Measurements from ENCODE around the gene VPS51.

Gene VPS51

DNA sequence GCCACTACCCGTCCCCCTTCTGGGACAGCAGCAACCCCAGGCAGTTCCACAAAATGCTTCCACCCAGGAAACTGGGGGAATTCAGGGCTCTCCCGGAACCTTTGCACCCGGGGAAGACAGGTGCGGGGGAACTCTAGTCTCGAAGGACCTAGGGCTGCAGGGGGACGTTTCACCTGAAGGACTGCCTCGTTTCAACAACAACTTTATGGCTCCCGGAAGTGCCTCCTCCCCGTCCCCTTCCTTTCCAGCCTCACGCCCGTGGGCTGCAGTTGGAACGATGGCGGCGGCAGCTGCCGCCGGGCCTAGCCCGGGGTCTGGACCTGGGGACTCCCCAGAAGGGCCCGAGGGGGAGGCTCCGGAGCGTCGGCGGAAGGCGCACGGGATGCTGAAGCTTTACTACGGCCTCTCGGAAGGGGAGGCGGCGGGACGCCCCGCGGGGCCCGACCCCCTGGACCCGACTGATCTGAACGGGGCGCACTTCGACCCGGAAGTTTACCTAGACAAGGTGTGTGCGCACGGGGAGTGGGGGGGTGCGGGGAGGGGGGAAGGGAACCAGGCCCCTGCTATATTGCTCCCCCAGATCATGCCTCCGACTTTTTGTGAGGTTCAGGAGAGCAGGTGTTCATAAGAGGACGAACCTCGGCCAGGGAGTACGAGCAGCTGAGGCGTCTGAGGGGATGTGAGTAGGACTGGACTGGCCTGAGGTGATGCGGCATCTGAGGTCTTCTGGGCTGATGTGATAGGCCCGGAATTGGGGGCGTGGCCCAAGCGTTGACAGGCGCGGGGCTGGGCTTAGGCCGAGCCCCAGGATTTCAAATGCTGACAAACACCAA lies at the start of gene VPS51:
Gene VPS51 (plus strand): TSS at position 241 of the 833 bp plus-strand sequence. CDS start 37 bp downstream, at position 278.
- DNase-seq (ENCODE audit: low spot score): peak; percentile 91

DNA sequence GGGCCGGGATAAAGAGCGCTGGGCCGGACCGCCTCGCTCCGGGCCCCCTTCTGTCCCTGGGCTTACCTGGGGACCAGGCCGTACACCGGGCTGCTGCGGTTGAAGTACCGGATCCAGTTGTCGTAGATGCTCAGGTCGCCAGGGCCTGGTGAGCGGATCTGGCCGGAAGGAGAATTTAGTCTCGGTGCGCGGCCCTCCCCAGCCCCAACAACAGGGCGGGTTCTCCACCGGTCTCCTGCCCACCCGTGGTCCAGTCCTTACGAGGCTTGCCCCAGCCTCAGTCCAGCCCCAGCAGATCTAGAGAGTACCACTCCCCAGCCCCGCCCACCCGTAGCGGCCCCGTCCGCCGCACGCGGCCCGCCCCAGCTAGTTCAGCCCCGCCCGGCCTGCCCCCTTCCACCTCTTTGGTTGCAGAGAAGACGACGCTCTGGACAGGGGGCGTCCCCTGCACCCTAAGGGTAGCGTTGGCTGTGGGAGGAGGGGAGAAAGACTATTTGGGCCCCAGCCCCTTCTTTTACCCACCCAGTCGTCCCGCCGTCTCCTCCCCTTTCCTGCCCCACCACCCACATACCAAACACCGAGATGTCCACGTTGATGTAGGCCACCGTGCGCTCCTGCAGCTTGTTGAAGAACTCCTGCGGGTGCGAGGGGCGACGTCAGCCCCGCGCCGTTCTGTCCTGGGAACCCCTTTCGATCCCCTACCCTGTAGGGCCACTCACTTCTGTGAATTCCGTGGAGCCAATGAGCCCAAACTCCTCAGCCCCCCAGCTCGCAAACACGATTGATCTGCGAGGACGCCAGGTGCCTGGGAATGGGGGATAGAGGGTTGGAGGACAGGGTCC lies 48.2 kb upstream of the VPS51 start:
- DNase-seq (ENCODE audit: low spot score): peak; percentile 42

DNA sequence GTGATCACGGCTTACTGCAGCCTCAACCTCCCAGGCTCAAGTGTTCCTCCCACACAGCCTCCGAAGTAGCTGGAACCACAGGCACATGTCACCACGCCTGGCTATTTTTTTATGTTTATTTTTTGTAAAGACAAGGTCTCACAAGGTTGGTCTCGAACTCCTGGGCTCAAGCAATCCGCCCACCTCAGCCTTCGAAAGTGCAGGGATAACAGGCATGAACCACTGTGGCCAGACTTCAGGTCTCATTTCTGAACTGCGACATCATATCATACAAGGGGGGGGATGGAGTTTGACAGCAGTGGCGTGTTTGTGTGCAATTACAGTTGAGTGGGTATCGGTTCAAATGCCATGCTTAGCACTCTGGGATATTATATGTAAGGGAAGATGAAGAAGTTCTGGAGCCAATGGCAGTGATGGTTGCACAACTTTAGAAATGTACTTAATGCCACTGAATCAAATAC lies 44.6 kb upstream of the VPS51 start:
- DNase-seq (ENCODE audit: low spot score): no peak

DNA sequence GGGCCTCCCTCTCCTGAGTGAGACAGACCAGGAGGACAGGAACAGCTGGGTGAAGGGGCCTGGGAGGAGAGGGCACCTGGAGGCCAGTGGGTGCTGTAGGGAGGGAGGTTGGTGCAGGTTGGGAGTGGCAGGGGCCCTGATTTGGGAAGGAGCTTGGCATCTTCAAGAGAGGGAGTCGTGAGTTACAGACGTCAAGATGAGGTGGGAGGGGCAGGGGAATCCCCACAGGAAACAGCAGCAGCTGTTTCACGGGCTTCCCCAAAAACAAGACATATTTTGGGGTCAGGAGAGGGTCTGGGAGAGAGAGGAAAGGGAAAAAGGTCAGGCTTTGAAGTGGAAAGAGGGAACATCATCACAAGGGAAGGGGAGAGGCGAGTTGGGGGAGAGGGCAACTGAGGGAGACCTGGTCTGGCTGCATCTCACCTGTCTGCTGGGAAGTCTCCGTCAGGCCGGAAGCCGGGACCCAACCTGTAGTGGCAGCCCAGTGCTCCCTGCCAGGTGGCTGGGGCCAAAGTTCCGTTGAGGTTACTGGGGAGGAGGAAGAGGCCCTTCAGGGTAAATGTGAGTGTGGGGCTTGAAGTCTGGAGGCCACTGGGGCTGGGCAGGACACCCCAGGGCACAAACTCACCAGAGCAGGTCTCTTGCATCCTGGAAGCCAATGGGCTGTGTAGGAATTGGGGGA lies 42.0 kb upstream of the VPS51 start:
- DNase-seq (ENCODE audit: low spot score): peak; percentile 24

DNA sequence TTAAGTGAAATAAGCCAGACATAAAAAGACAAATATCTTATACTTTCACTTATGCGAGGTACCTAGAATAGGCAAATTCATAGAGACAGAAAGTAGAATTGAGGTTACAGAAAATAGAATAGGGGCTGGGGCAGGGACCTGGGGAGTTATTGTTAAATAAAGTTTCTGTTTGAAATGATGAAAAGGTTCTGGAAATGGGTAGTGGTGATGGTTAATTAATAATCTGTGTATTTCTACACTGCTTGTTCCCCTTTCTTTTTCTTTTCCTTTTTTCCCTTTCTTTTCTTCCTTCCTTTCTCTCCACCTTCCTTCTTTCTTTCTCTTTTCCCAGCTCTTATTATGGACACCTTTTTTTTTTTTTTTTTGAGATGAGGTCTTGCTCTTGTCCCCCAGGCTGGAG lies 40.5 kb upstream of the VPS51 start:
- no peak for DNase-seq (ENCODE audit: low spot score)

DNA sequence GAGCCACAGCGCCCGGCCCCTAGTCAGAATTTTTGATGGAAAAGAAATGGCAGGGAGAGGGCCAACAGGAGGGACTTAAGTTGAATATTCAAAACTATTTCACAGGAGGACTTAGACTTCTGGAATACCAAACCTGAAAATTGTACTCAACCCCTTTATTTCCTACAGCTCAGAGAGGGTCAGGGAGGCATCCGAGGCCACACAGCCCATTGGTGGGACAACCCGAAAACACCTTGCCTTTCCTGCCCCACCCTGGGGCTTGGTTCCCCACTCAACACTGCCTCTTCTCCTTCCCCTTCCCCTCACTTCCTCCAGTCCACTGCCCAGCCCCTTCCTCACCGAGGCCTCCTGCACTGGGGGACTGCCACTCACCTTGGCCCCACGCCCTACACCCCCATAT lies 39.0 kb upstream of the VPS51 start:
- no peak for DNase-seq (ENCODE audit: low spot score)

DNA sequence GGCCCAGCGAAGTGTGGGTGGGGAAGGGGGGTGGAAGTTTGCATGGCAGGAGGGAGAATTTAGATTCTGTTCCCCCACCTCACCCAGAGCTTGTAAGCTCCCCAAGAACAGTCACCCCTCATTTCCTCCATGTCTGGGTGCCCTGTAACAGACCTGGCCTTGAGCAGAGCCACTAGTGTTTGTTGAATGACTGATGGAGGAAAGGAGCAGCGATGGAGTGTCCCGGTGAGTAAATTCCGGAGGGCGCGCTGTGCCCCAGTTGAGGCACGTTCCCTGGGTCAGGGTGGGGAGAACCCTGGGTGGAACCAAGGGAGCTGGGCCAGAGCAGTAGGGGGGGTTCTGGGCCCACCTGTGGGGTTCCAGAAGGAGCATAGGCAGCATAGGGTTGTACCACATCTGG lies 38.5 kb upstream of the VPS51 start:
- no peak for DNase-seq (ENCODE audit: low spot score)

DNA sequence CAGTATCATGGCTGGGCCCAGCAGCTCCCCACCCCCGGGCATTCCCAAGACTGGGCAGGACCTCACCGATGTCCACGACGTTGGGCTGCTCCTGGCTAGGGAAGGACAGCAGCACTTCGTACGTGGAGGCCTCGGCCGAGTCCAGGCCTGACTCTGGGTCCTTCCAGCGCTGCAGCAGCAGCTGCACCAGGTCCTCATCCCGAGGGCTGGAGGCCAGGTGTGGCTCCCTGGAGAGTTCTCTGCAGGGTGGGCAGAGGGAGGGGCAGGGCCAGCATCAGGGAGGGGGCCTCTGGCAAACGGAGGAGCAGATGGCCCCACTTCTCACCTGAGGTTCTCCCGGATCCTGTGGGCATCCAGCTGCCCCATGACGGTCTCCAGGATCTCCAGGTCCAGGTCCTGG lies 38.0 kb upstream of the VPS51 start:
- DNase-seq (ENCODE audit: low spot score): no peak

DNA sequence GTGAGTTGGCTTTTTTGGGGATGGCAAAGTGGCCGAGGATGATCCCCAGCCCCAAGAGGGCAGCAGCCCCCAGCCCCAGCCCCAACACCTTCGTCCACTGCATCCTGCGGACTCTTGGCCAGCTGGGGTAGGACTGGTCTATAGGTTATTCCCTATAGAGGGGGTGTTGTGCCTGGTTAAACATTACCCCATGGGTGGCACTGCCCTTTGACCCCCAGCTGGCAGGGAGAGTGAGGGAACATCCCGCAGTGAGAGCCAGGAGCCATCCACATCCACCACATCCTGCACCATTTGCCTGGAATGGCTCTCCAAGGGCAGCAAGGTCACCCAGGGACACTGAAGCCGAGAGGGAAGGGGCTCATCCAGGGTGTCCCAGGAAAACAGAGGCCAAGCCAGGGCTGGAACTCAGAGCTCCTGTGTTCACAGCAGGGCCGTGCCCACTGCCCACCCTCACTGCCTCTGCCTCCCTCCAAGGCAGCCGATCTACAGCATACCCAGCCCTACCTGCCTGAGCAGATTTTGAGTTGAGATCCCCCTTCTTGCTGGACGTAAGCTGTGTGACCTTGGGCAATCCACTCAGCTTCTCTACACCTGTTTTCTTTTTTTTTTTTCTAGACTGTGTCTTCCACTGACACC lies 37.5 kb upstream of the VPS51 start, which contains the start of gene NAALADL1:
Gene NAALADL1 (minus strand): TSS at position 135 of the 636 bp plus-strand sequence. CDS start 32 bp downstream, at position 103.
- no peak for DNase-seq (ENCODE audit: low spot score)

DNA sequence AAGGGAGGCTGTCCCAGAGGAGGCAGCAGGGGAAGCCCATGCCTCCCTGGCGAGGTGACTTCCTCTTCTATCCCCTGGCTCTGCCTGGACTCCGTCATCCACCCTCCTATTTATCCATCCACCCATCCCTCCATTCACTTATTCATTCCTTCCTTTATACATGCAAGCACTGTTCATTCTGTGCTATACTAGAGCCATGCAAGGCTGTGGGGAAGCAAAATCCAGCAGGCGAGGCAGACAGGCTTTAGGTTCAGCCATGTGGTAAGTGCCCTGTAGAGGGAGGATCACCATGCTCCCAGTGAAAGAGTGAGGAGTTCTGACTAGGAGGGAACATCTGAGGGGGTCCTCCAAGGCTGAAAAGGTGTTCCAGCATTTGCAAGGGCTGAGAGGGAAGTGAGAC lies 36.5 kb upstream of the VPS51 start:
- DNase-seq (ENCODE audit: low spot score): no peak

DNA sequence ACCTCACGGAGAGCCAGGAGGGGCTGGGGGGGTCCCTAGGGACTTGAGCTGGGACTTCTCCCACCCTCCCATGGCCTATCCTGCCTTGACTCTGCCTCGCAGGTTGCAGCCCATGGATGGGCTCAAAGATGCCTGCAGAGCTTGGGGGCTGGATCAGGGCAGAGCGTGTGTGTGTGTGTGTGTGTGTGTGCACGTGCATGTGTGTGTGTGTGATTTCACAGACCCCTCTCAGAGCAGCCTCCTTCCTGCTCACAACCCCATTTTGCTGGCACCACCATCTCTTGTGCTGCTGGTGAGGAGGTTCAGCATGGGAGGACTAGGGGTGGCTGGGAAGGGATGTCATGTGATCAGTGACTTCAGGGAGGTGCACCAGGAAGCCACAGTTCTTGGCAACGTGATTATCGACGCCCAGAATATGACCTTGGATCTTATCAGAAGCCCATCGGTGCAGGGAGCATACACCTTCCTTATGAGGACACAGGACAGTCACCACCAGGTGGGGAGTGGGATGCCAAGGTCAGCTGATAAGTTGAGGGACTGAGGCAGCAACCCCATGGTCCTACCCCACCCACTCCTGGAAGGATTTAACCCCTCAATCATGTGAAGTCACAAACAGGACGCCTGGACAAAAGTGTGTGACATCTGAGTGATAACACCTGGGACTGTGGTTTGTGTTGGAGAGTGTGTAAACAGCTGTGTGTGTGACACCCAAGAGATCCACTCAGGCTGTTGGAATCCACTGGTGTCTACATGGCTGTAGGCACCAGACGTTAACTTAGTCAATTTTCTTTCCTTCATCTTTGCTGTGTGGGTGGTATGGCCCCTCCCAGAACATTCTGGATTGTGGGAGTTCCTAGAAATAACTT lies 35.8 kb upstream of the VPS51 start:
- DNase-seq (ENCODE audit: low spot score): no peak

DNA sequence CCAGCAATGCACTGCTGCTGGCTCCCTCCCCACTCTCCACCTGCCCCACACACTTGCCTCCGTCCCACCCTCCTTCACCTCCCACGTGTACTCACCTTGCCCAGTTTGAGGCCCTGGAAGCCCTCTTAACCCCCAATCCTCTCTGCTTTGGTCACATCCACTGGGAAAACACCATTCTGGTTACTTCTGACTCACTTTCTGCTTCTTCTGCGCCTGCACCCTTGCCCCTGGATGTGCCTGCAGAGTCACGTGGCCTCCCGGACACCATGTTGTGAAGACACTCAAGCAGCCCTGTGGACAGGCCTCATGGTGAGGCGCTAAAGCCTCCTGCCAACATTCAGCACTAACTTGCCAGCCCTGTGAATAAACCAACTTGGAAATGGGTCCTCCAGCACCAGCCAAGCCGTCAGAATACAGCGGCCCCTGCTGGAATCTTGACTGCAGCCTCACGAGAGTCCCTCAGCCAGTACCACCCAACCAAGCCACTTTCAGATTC lies 35.1 kb upstream of the VPS51 start:
- DNase-seq (ENCODE audit: low spot score): no peak

DNA sequence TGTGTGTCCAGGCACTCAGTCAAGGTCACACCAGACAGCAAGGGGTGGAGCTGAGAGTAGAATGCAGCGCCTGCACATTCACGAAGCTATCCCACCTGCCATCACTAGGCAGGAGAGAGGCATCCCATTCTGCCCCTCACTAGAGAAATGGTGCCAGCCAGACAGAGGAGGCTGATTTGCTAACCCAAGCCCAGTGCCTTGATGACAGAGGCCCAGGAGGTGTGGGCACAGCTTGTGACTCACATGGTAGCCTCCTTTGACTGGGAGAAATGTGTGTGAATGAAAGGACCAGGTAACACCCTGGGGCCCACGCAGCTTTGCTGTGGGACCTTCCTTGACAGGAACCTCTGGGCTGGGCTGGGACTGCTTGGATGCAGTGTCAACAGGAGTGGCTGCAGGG lies 32.5 kb upstream of the VPS51 start:
- no peak for DNase-seq (ENCODE audit: low spot score)

DNA sequence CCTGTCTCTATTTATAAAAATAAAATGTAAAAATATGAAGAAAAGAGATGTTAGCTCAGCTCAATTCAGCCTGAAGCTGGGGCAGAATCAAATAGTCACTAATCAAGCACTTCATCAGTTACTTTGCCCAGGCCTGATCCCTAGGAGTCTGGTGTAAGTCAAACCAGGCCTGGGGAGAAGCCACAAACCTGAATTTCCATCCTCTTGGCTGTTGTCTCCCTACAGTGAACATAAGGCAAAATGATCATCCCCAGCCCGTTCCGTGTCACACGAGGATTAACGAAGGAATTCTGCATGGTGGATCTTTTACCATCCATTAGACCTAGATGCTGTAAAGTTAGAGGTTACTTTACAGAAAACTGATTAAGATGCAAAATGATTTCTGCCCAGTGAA lies 31.2 kb upstream of the VPS51 start:
- DNase-seq (ENCODE audit: low spot score): no peak

DNA sequence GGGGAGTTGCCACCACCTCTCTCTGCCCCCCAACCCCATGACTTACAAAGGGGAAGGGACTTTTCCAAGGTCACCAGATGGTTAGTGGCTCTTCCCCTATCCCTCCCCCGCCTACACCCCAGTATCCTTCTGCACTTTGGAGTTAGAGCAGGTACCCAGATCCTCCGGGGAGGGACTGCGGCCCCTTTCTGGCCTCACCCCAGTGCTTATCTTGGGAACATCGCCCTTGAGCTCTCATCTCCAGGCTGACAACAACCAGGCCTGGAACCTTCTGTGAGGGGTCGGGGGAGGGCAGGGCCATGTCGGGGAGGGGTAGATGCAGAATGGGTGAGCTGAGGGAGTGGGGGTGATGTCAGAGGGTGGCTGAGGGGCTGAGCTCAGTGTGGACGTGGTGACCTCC lies 30.2 kb upstream of the VPS51 start:
- DNase-seq (ENCODE audit: low spot score): no peak

DNA sequence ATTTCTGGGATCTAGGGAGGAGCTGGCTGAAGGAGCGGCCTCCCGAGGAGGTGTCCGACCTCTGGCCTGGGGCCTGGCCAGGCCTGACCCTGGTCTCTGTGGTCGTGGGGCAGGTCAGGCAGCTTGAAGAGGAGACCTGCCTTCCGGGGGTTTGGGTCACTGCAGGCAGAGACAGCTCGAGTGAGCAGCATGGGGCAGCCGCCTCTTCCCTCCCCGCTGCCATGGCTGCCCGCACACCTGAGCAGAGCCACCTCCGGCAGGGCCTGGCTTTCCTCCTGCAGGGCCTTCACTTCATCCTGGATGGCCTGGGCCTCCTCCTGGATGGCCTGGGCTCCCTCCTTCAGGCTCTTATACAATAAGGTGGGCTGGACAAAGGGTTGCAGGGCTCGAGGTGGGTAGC lies 29.7 kb upstream of the VPS51 start:
- no peak for DNase-seq (ENCODE audit: low spot score)

DNA sequence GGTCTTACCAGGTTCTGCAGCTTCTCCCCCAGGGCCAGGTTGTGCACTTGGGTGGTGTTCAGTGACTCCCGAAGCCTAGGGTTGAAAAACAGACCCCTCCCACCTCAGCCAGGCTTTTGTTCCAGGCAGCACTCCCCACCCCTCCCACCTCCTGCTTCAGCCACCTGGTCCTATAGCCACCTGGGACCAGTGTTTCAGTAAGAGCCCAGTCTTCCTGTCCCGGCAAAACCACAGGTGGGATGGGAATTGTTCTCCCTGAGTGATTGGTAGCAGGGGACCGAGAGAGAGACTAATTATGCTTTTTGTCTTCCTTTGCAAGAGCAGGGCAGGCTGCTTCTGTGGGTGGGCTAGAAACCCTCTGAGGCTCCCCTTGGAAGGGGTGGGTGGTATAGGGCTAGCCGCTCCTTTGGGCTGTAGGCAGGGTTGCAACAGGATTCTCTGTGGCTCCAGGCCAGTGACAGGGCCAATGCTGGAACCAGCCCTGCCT lies 29.2 kb upstream of the VPS51 start:
- DNase-seq (ENCODE audit: low spot score): no peak

DNA sequence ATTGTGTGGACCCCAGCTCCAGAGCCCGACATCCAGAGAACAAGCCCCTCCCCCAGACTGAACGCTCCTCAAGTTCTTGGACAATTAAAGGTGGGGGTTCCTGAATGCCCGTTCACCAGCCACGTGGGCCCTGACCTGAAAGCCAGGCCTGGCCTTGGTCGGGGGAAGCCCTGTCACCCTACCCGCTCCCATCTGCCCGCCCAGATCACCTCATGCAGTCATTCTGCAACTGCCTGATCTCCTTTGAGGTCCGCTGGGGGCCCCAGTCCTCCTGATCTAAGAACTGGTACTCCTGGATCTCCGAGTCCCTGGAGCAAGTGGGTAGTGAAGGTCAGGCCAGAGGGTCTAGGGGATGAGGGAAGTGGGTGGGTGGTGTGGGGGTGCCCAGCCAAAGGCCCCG lies 28.6 kb upstream of the VPS51 start:
- no peak for DNase-seq (ENCODE audit: low spot score)

DNA sequence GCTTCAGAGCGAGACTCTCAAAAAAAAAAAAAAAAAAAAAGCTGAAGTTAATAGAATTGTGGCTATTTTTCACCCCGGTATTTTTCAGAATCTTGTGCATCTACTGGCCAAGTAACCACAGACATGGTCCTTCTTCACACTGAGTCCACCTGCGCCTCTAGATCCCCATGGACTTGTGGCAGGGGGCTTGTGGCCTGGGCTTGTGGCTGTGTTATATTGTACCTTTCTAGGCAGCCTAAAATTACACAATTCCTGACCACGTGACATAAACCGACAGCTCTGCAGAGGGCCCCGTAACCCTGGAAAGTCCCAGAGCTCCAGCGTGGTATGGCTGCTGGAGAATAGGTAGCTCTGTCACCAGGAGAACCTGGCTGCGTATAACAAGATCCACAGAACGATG lies 26.8 kb upstream of the VPS51 start:
- no peak for DNase-seq (ENCODE audit: low spot score)

DNA sequence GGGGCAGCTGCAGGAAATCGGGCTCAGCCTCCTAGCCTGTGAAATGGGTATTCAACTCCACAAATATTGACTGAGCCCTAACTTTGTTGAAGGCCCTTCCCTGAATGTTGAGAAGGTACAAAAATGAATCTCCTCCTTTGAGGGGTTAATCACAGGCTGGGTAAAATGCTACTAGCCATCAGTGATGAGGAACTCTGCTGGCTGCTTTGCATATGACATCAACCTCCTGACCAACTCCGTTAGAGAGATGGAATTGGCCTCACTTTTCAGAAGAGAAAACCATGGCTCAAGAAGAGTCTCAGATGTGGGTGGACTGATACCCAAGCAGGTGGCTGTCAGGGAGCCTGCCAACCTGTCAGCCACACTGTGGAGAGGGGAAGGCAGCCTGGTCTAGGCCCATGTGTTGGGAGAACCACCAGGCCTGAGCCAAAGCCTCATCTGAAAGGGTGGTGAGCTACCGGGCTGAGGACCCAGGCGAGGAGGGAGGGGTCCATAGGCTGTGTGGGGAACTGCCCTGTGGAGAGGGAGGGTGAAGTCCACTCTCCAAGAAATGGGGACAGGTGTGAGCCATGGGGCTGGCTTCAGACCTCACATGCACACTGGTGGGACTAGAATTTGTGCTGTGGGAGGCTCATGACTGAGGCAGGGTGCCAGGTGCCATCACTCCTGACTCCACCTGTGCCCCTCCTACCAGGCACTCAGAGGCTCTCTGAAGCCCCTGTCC lies 23.9 kb upstream of the VPS51 start:
- DNase-seq (ENCODE audit: low spot score): peak; percentile 42
